ENCODE data around the gene SEPTIN11. TPM values are rescaled to one million over a fixed set of nuclear protein-coding genes. Genes with fewer than 3 reads are reported as not detected.

The SEPTIN11 gene
- total and polyA plus RNA-seq, 2 of the 8 experiments (the other 6 are each of a cell fraction or from before 2014, with no cell fraction given), result 32.2 to 110 TPM

DNA sequence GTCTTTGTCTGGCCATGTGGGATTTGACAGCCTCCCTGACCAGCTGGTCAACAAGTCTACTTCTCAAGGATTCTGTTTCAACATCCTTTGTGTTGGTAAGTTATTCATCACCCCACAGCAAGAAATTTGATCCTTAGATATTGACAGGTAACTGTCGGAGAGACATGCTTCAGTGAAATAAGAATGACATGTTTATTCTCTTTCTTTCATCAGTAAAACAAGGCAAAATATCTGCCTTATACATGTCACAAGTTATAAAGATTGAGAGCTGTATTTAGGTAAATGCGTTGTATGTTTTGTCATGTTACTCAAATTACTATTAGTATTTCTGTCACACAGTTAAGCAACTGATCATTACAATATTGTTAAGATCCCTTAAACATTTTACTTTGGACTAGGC is 46.9 kb downstream of the SEPTIN11 start:
- no peak for DNase-seq (ENCODE audit: low read depth in 1 of 2, low spot score in 2 of 2)
- Histone ChIP-seq H3K9me3 (ENCODE audit: insufficient read depth in 2 of 2, low read depth in 1 of 2, low read length in 1 of 2) (no peaks in the 10 kb centered on the region), H2AK5ac (ENCODE audit: low read depth, low read length) (no peak overlapping the region), H2BK12ac (ENCODE audit: low read depth, low read length) (no peak overlapping the region), H2BK5ac (ENCODE audit: low read depth, low read length) (no peak overlapping the region), H3K4me1 (replicated peaks in 1 of 4; ENCODE audit: control insufficient read depth in 3 of 4, insufficient read depth in 4 of 4, low read length in 3 of 4) (peaks cover 0 to 22% (median 8%) of the 10 kb centered on the region in 4 experiments; a peak in 3 of 7 replicates), H3K23me2 (ENCODE audit: low read depth, low read length) (no peaks in the 10 kb centered on the region), H4K5ac (ENCODE audit: insufficient read length, low read depth, low read length) (no peak overlapping the region), H3K4ac (replicated peaks; ENCODE audit: insufficient read length, low read depth, low read length) (no peak overlapping the region), H3K9ac (replicated peaks in 1 of 4; ENCODE audit: extremely low read depth in 1 of 4, low read depth in 3 of 4, low read length in 3 of 4) (no peak overlapping the region), H3K14ac (ENCODE audit: insufficient read length) (no peak overlapping the region), H2AFZ (ENCODE audit: low read length) (no peak overlapping the region), H3K23ac (ENCODE audit: insufficient read length) (no peak overlapping the region), H2BK15ac (ENCODE audit: low read length) (no peak overlapping the region), H4K91ac (replicated peaks; ENCODE audit: insufficient read length, low read length) (no peak overlapping the region), H3K27ac (ENCODE audit: low read depth, low read length) (no peak overlapping the region), H4K20me1 (replicated peaks in 1 of 2; ENCODE audit: control insufficient read depth in 1 of 2, insufficient read depth in 2 of 2, low read length in 2 of 2) (no peaks in the 10 kb centered on the region), H3K79me1 (ENCODE audit: low read depth, low read length) (no peaks in the 10 kb centered on the region; the same call in 1 of the 2 replicates), H3K4me2 (ENCODE audit: insufficient read depth in 1 of 2, low read depth in 2 of 2, low read length in 2 of 2) (no peak overlapping the region), H3K27me3 (replicated peaks in 1 of 4; ENCODE audit: control insufficient read depth in 3 of 4, extremely low read depth in 1 of 4, insufficient read depth in 3 of 4, low read length in 3 of 4) (no peaks in the 10 kb centered on the region), H3K18ac (ENCODE audit: extremely low read depth, low read length) (no peak overlapping the region), H3K36me3 (ENCODE audit: control insufficient read depth in 2 of 4, insufficient read depth in 4 of 4, low read length in 3 of 4) (peaks cover 0 to 13% (median 2%) of the 10 kb centered on the region in 4 experiments; a peak in 3 of 8 replicates), H2BK120ac (replicated peaks; ENCODE audit: low read depth, low read length) (no peak overlapping the region), H3K56ac (replicated peaks; ENCODE audit: insufficient read length, low read depth, low read length) (no peak overlapping the region), H3K79me2 (ENCODE audit: control insufficient read depth in 1 of 2, insufficient read depth in 2 of 2, low read length in 2 of 2) (peaks cover 0 to 21% of the 10 kb centered on the region in 2 experiments; a peak in 1 of 4 replicates), H3K4me3 (ENCODE audit: extremely low read depth in 1 of 4, insufficient read depth in 2 of 4, low read depth in 3 of 4, low read length in 4 of 4) (no peak overlapping the region), H4K8ac (ENCODE audit: extremely low read depth, insufficient read depth, low read length) (no peak overlapping the region), H2BK20ac (ENCODE audit: low read length) (no peak overlapping the region)
- 83% methylated on average over 2 of the region's 2 CpGs; no CpG with 5 or more reads in 1 of the 2 experiments for WGBS, 2 experiments (ENCODE audit: extremely low coverage in 1 of 2, insufficient coverage in 1 of 2, insufficient read length in 1 of 2, insufficient replicate concordance in 2 of 2, low coverage in 1 of 2, low lambda C conversion rate in 2 of 2, missing lambda C conversion rate in 1 of 2)
- POLR2A ChIA-PET (ENCODE audit: partially characterized antibody), result interaction anchor here (0.9 to 1.9 kb wide), 4 partner anchors 9 to 47 kb away, joined by 3 to 5 read pairs (median 4); no protein-coding TSS in a partner anchor
- CTCF ChIA-PET (ENCODE audit: partially characterized antibody), result interaction anchor here (0.8 to 1.2 kb wide), 7 partner anchors 9 to 99 kb away, joined by 3 to 6 read pairs (median 4); no protein-coding TSS in a partner anchor
- no peak for TF ChIP-seq TAF7 (optimal IDR thresholded peaks at IDR 0.05; ENCODE audit: borderline replicate concordance, low read depth, low read length)
- FAIRE-seq, result no peak
